Measurements from ENCODE around the gene NPTXR. TPM values are rescaled to one million over a fixed set of nuclear protein-coding genes. Genes with fewer than 3 reads are reported as not detected.

NPTXR gene
- total RNA-seq, 1 experiment from 2014 or later, result 12.8 TPM

DNA sequence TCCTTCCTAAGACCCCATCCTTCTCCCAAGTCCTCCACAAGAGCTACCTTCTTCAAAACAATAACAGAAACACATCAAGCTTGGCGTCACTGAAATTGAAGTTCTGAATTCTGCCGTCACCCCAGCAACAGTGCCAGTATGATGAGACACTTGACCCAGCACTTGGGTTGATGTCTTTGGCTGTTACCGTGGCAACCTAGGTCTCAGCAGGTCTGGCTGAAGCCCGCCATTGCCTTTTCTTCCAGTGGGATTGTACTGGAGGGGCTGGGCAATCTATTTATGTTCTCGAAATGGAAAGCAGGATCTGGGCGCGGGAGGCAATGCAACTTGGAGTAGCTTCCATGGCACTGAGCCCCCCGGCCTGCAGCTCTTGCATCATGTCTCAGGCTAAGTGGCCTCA lies 23.8 kb downstream of the NPTXR start:
- no peak for DNase-seq (ENCODE audit: low read depth, low spot score)
- Histone ChIP-seq H3K4me3 (replicated peaks in 1 of 2; ENCODE audit: low read depth in 1 of 2, low read length in 2 of 2) (no peak overlapping the region), H3K36me3 (ENCODE audit: control insufficient read depth in 1 of 2, insufficient read depth in 2 of 2, low read length in 2 of 2) (no peaks in the 10 kb centered on the region), H3K27me3 (ENCODE audit: insufficient read depth, low read length) (peaks cover 10% of the 10 kb centered on the region; the same call in 1 of the 2 replicates), H3K9me2 (ENCODE audit: insufficient read depth) (no peaks in the 10 kb centered on the region), H3K4me1 (ENCODE audit: control insufficient read depth in 1 of 2, insufficient read depth in 2 of 2, low read length in 2 of 2) (no peaks in the 10 kb centered on the region), H3K27ac (ENCODE audit: low read depth, low read length) (no peak overlapping the region), H3K9ac (ENCODE audit: low read length) (no peak overlapping the region), H3K9me3 (ENCODE audit: control insufficient read depth in 1 of 2, insufficient read depth in 1 of 2, low read depth in 1 of 2, low read length in 2 of 2) (no peaks in the 10 kb centered on the region), H3K79me2 (ENCODE audit: insufficient read depth, low read length) (no peaks in the 10 kb centered on the region), H2AFZ (ENCODE audit: low read depth, low read length, poor library complexity, severe bottlenecking) (no peak overlapping the region), H3K4me2 (ENCODE audit: low read length) (no peak overlapping the region), H4K20me1 (ENCODE audit: insufficient read depth) (no peaks in the 10 kb centered on the region)
- TF ChIP-seq TCF7L2 (IDR thresholded peaks at IDR 0.05; ENCODE audit: borderline replicate concordance, extremely low read depth, insufficient read depth, insufficient read length), result no peak
- no peak for TF ChIP-seq EGR1 (IDR thresholded peaks at IDR 0.05; ENCODE audit: low read depth)
- no peak for TF ChIP-seq EZH2 (IDR thresholded peaks at IDR 0.05)
- TF ChIP-seq RAD21 (IDR thresholded peaks at IDR 0.05; ENCODE audit: low read depth), result no peak
- TF ChIP-seq, protein P1, sequence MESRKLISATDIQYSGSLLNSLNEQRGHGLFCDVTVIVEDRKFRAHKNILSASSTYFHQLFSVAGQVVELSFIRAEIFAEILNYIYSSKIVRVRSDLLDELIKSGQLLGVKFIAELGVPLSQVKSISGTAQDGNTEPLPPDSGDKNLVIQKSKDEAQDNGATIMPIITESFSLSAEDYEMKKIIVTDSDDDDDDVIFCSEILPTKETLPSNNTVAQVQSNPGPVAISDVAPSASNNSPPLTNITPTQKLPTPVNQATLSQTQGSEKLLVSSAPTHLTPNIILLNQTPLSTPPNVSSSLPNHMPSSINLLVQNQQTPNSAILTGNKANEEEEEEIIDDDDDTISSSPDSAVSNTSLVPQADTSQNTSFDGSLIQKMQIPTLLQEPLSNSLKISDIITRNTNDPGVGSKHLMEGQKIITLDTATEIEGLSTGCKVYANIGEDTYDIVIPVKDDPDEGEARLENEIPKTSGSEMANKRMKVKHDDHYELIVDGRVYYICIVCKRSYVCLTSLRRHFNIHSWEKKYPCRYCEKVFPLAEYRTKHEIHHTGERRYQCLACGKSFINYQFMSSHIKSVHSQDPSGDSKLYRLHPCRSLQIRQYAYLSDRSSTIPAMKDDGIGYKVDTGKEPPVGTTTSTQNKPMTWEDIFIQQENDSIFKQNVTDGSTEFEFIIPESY (IDR thresholded peaks at IDR 0.05; ENCODE audit: extremely low read depth, insufficient replicate concordance, low read length), result no peak
- TF ChIP-seq FOSL1 (IDR thresholded peaks at IDR 0.05; ENCODE audit: low read depth), result no peak
- no peak for TF ChIP-seq CBX3 (IDR thresholded peaks at IDR 0.05; ENCODE audit: low read depth)
- TF ChIP-seq, protein P2, sequence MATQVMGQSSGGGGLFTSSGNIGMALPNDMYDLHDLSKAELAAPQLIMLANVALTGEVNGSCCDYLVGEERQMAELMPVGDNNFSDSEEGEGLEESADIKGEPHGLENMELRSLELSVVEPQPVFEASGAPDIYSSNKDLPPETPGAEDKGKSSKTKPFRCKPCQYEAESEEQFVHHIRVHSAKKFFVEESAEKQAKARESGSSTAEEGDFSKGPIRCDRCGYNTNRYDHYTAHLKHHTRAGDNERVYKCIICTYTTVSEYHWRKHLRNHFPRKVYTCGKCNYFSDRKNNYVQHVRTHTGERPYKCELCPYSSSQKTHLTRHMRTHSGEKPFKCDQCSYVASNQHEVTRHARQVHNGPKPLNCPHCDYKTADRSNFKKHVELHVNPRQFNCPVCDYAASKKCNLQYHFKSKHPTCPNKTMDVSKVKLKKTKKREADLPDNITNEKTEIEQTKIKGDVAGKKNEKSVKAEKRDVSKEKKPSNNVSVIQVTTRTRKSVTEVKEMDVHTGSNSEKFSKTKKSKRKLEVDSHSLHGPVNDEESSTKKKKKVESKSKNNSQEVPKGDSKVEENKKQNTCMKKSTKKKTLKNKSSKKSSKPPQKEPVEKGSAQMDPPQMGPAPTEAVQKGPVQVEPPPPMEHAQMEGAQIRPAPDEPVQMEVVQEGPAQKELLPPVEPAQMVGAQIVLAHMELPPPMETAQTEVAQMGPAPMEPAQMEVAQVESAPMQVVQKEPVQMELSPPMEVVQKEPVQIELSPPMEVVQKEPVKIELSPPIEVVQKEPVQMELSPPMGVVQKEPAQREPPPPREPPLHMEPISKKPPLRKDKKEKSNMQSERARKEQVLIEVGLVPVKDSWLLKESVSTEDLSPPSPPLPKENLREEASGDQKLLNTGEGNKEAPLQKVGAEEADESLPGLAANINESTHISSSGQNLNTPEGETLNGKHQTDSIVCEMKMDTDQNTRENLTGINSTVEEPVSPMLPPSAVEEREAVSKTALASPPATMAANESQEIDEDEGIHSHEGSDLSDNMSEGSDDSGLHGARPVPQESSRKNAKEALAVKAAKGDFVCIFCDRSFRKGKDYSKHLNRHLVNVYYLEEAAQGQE (IDR thresholded peaks at IDR 0.05; ENCODE audit: low read depth), result no peak
- no peak for TF ChIP-seq SIN3A (IDR thresholded peaks at IDR 0.05; ENCODE audit: low read depth)
- no peak for TF ChIP-seq POLR2A (IDR thresholded peaks at IDR 0.05; ENCODE audit: borderline replicate concordance, extremely low read depth, insufficient read depth, insufficient read length)
- TF ChIP-seq, protein P3, sequence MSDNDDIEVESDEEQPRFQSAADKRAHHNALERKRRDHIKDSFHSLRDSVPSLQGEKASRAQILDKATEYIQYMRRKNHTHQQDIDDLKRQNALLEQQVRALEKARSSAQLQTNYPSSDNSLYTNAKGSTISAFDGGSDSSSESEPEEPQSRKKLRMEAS (IDR thresholded peaks at IDR 0.05), result no peak
- TF ChIP-seq, protein P4, sequence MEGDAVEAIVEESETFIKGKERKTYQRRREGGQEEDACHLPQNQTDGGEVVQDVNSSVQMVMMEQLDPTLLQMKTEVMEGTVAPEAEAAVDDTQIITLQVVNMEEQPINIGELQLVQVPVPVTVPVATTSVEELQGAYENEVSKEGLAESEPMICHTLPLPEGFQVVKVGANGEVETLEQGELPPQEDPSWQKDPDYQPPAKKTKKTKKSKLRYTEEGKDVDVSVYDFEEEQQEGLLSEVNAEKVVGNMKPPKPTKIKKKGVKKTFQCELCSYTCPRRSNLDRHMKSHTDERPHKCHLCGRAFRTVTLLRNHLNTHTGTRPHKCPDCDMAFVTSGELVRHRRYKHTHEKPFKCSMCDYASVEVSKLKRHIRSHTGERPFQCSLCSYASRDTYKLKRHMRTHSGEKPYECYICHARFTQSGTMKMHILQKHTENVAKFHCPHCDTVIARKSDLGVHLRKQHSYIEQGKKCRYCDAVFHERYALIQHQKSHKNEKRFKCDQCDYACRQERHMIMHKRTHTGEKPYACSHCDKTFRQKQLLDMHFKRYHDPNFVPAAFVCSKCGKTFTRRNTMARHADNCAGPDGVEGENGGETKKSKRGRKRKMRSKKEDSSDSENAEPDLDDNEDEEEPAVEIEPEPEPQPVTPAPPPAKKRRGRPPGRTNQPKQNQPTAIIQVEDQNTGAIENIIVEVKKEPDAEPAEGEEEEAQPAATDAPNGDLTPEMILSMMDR (IDR thresholded peaks at IDR 0.05 in 2 of 3, conservative IDR thresholded peaks at IDR 0.05 in 1 of 3; ENCODE audit: borderline replicate concordance in 1 of 3, insufficient read depth in 1 of 3, low read depth in 2 of 3, low read length in 2 of 3), result no peak
- TF ChIP-seq ZFX (IDR thresholded peaks at IDR 0.05), result no peak
- TF ChIP-seq CEBPB (IDR thresholded peaks at IDR 0.05; ENCODE audit: low read depth), result no peak
- no peak for TF ChIP-seq ZNF274 (IDR thresholded peaks at IDR 0.05; ENCODE audit: low read depth, low read length)
- TF ChIP-seq JUND (IDR thresholded peaks at IDR 0.05), result no peak
- no peak for TF ChIP-seq YY1 (IDR thresholded peaks at IDR 0.05; ENCODE audit: extremely low read depth, insufficient replicate concordance, low read depth, low read length)
- TF ChIP-seq, protein P5, sequence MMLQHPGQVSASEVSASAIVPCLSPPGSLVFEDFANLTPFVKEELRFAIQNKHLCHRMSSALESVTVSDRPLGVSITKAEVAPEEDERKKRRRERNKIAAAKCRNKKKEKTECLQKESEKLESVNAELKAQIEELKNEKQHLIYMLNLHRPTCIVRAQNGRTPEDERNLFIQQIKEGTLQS (IDR thresholded peaks at IDR 0.05), result no peak
- TF ChIP-seq ELF1 (IDR thresholded peaks at IDR 0.05; ENCODE audit: borderline replicate concordance, low read depth), result no peak
- no peak for TF ChIP-seq SRF (IDR thresholded peaks at IDR 0.05; ENCODE audit: low read depth)
- intact Hi-C loops (cut with micrococcal nuclease), result no loop called here
- CTCF ChIA-PET, result interaction anchor here (1.3 kb wide), 1 partner anchor 54 kb away, joined by 3 read pairs; no protein-coding TSS in a partner anchor
- POLR2A ChIA-PET, result no interaction called here
- BruUV-seq (replicated peaks), result no TSS peak
- RAD21 ChIA-PET (ENCODE audit: low non-redundant PET in 1 of 2, low total read pairs in 2 of 2, uncharacterized antibody in 2 of 2, unreplicated experiment in 2 of 2), result no interaction called here
- ATAC-seq, result no peak

Measured in HCT116 (cell line).